ENCODE results near the gene IL9. TPM values are rescaled to one million over a fixed set of nuclear protein-coding genes. Genes with fewer than 3 reads are reported as not detected.

The IL9 gene
- total and polyA plus RNA-seq, 10 of the 15 experiments (the other 5 are each of a cell fraction or from before 2014, with no cell fraction given): not detected

DNA sequence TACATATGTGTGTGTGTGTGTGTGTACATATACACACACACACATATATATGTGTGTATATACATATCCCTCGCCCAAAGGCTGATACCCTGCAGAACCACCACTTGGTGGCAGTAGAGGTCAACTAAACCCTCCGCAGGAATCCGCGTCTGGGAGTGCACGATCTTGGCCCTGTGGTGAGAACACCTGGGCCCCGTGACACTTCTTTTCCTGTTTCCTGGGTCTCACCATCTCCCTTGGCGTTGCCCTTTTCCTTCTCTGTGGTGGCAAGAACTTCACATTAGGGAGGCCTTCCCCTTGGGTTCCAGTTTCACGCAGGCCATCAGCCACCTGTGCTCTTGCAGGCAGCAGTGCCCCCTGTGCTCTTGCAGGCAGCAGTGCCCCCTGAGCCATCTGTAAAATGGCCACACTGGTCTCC, 8.2 kb downstream of the IL9 start (continued):
- TF ChIP-seq SRF (IDR thresholded peaks at IDR 0.05; ENCODE audit: low read depth in 2 of 2, low read length in 2 of 2): no peak
- TF ChIP-seq BMI1 (IDR thresholded peaks at IDR 0.05; ENCODE audit: borderline replicate concordance): no peak

- Histone ChIP-seq H3K9me3 (replicated peaks; ENCODE audit: control insufficient read depth, insufficient read depth, low read length) (no peaks in the 10 kb centered on the region), H3K4me3 (no peak overlapping the region), H3K27me3 (replicated peaks in 1 of 2; ENCODE audit: control insufficient read depth in 2 of 2, insufficient read depth in 2 of 2, low read length in 1 of 2) (no peaks in the 10 kb centered on the region), H3K4me1 (ENCODE audit: control insufficient read depth, insufficient read depth, low read length) (no peaks in the 10 kb centered on the region), H3K9ac (ENCODE audit: control insufficient read depth, insufficient read depth, low read length) (no peak overlapping the region), H3K4me2 (ENCODE audit: control insufficient read depth, insufficient read depth) (no peak overlapping the region), H4K20me1 (ENCODE audit: control insufficient read depth, insufficient read depth) (no peaks in the 10 kb centered on the region), H3K36me3 (ENCODE audit: control insufficient read depth in 2 of 2, insufficient read depth in 2 of 2, low read length in 1 of 2) (no peaks in the 10 kb centered on the region), H2AFZ (ENCODE audit: control insufficient read depth, low read depth, low read length) (no peak overlapping the region), H3K27ac (ENCODE audit: control insufficient read depth, insufficient read depth) (no peak overlapping the region), H3K79me2 (ENCODE audit: control insufficient read depth, insufficient read depth, low read length) (no peaks in the 10 kb centered on the region)
- no peak for DNase-seq (ENCODE audit: low read depth, low spot score)
- no TSS peak for BruUV-seq (replicated peaks)
- no peak for ATAC-seq
- POLR2A ChIA-PET: no interaction called here
- CTCF ChIA-PET: interaction anchor here (1.1 to 1.2 kb wide), 3 partner anchors 55 to 326 kb away, joined by 4 to 6 read pairs (median 5); no protein-coding TSS in a partner anchor
- SMC1A ChIA-PET (ENCODE audit: uncharacterized antibody, unreplicated experiment): interaction anchor here (1.4 kb wide), 1 partner anchor 326 kb away, joined by 7 read pairs; no protein-coding TSS in a partner anchor
- RAD21 ChIA-PET (ENCODE audit: unreplicated experiment): no interaction called here
- FAIRE-seq: no peak
- TF ChIP-seq POLR2AphosphoS2 (IDR thresholded peaks at IDR 0.05; ENCODE audit: low read depth, low read length) (no peak), BACH1 (IDR thresholded peaks at IDR 0.05; ENCODE audit: borderline replicate concordance) (no peak), STAT3 (IDR thresholded peaks at IDR 0.05; ENCODE audit: low read depth, low read length) (no peak), FOS (IDR thresholded peaks at IDR 0.05; ENCODE audit: borderline replicate concordance, extremely low read depth, insufficient read length) (no peak), CHD2 (IDR thresholded peaks at IDR 0.05; ENCODE audit: borderline replicate concordance, low read depth, low read length) (no peak), ASH2L (IDR thresholded peaks at IDR 0.05; ENCODE audit: borderline replicate concordance, low read depth) (no peak)
- 36% methylated on average over 4 of the region's 4 CpGs for WGBS (ENCODE audit: insufficient coverage, insufficient replicate concordance, low lambda C conversion rate, missing lambda C conversion rate)
- in situ Hi-C loops (cut with MboI) (loop anchor here (5.0 kb wide), 2 partner anchors 191 to 326 kb away; no protein-coding TSS in a partner anchor), intact Hi-C loops (cut with micrococcal nuclease; ENCODE audit: unreplicated experiment) (loop anchor here (2.0 to 5.0 kb wide), 2 partner anchors 61 to 289 kb away; no protein-coding TSS in a partner anchor)
Observed at GRCh38 chr5:135886136-135886535, 9.5 kb downstream of the IL9 start.
